ENCODE results near the gene TAPBPL.
A peak's percentile ranks its signal among the peaks of the same experiment; 100 is the strongest.
"Not testable (repeated sequence)": the region's sequence is repeated elsewhere in the genome, so short reads cannot be mapped to it uniquely, and the experiment has no call there.

Gene TAPBPL, protein sequence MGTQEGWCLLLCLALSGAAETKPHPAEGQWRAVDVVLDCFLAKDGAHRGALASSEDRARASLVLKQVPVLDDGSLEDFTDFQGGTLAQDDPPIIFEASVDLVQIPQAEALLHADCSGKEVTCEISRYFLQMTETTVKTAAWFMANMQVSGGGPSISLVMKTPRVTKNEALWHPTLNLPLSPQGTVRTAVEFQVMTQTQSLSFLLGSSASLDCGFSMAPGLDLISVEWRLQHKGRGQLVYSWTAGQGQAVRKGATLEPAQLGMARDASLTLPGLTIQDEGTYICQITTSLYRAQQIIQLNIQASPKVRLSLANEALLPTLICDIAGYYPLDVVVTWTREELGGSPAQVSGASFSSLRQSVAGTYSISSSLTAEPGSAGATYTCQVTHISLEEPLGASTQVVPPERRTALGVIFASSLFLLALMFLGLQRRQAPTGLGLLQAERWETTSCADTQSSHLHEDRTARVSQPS

DNA sequence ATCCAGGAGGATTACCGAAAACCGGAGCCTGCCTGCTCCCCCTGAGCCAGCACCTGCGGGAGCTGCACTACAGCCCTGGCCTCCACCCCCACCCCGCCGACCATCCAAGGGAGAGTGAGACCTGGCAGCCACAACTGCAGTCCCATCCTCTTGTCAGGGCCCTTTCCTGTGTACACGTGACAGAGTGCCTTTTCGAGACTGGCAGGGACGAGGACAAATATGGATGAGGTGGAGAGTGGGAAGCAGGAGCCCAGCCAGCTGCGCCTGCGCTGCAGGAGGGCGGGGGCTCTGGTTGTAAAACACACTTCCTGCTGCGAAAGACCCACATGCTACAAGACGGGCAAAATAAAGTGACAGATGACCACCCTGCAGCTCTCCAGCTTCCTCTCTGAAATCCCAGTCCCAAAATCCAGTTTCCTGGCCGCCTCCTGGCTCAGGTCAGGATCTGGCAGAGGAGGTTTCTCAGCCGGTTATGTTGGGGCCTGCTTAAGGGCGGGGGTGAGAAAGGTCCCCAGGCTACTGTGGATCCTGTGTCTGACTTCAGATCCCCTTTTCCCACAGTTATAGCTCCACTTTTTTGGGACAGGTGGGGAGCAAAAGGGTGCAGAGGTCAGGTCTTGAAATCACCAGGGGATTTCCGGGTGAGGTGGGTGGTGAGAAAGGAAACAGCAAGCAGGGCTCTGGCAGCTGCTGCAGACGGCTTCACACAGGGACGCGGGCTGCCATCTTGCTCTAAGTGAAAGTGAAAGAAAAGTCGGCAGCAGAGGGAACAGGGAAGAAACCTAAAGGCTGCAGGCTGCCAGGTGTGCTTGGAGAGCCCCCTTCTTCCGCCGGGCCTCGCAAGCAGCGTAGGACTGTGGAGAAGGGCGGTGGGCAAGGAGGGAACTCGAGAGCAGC, at the start of gene TAPBPL:
Gene TAPBPL (plus strand): TSS at position 695 of the 897 bp plus-strand sequence. CDS start 207 bp downstream, outside the sequence.
- DNase-seq (ENCODE audit: low read depth in 2 of 2), result peak; percentile 70

DNA sequence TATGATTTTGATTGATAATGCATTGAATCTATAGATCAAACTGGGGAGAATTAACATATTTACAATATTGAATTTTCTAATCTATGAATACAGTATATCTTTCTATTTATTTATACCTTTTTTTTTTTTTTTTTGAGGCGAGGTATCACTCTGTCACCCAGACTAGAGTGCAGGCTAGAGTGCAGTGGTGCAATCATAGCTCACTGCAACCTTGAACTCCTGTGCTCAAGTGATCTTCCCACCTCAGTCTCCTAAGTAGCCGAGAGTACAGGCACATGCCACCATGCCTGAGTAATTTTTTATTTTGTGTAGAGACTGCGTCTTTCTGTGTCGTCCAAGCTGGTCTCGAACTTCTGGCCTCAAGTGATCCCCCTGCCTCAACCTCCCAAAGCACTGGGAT, 47.5 kb upstream of the TAPBPL start:
- no peak for DNase-seq (ENCODE audit: low read depth in 2 of 2)

DNA sequence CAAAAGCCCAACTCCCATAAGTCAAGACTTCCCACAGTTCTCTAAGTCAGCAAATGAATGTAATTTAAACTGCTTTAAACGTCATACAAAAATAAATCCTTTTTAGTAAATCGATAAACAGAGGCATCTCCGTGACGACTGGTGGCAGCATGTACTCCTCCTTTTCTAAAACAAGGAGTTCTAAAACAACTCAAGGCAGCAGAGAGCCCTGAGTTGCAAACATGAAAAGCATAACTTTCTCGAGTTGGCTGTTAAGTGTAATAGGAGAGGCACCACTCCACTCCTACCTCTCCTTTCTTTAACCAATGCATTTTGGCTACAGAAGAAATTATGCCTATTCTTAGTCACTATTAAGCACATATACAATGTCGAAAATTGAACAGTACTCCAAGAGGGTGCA, 45.9 kb upstream of the TAPBPL start:
- DNase-seq (ENCODE audit: low read depth in 2 of 2), result no peak

- DNase-seq (ENCODE audit: low read depth in 2 of 2), result no peak
These were observed 44.4 kb upstream of the TAPBPL start for GRCh38 chr12:6407236-6407954.

GRCh38 chr12:6416596-6416995, 35.2 kb upstream of the TAPBPL start:
- no peak for DNase-seq (ENCODE audit: low read depth in 2 of 2)

GRCh38 chr12:6418796-6419195, 33.0 kb upstream of the TAPBPL start:
- no peak for DNase-seq (ENCODE audit: low read depth in 2 of 2)

GRCh38 chr12:6420364-6420763, 31.5 kb upstream of the TAPBPL start:
- no peak for DNase-seq (ENCODE audit: low read depth in 2 of 2)

GRCh38 chr12:6423267-6424007, 28.4 kb upstream of the TAPBPL start:
- DNase-seq (ENCODE audit: low read depth in 2 of 2), result peak in 1 of 2 donors; percentile 57

DNA sequence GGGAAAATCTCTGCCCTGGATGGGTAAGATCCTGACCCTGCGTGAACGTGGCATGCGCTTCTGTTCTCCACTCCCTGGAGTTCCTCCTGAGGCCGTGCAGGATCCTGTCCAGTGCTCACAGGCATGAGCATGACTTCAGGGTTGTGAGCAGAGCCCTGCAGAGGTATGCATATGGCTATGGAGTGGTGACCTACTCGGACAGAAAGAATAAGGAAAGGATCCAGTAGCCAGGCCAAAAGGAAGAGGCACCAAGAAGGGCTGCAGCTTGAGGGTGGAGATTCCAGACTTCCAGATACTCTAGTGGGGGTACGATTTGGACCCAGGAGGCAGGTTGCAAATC, 27.9 kb upstream of the TAPBPL start:
- no peak for DNase-seq (ENCODE audit: low read depth in 2 of 2)

GRCh38 chr12:6424866-6425265, 27.0 kb upstream of the TAPBPL start:
- no peak for DNase-seq (ENCODE audit: low read depth in 2 of 2)

- DNase-seq (ENCODE audit: low read depth in 2 of 2), result no peak
These were observed 26.0 kb upstream of the TAPBPL start for GRCh38 chr12:6425590-6426531.

DNA sequence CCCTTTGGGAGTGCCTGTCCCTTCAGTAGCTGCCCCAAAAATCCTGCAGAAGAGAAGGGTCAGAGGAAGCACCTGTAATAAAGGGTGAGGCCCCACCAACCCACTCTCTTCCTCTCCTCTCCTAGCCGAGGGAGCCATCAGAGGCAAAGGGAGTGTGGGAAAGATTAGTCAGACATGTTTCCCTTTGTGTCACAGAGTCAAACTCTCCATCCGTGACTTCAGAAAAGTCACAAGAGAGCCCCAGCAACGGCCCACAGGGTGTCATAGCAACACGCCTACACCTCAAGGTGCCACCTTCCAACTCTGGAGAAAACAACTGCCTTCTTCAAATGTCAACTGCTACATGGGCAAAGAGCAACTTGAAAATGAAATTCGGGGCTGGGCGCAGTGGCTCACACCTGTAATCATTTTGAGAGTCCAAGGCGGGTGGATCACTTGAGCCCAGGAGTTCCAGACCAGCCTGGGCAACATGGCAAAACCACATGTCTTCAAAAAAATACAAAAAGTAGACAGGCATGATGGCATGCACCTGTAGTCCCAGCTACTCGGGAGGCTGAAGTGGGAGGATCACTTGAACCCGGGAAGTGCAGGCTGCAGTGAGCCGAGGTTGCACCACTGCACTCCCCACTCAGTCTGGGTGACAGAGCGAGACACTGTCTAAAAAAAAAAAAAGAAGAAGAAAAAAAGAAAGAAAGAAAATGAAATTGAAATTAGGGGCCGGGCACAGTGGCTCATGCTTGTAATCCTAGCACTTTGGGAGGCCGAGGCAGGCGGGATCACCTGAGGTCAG, 24.8 kb upstream of the TAPBPL start:
- DNase-seq (ENCODE audit: low read depth in 2 of 2), result peak; percentile 90

- not testable (repeated sequence) for DNase-seq (ENCODE audit: low read depth in 2 of 2)
These were observed 24.0 kb upstream of the TAPBPL start for GRCh38 chr12:6427796-6428195.

DNA sequence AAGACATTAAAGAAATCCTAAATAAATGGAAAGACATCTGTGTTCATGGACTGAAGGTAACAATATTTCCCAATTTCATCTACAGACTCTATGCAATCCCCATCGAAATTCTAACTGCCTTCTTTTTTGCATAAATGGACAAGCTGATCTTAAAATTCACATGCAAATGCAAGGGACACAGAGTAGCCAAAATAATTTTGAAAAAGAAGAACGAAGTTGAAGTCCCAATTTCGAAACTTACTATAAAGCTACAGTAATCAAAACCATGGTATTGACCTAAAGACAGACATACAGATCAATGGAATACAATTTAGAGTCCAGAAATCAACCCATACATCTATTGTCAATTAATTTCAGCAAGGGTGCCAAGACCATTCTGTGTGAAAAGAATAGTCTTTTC, 23.5 kb upstream of the TAPBPL start:
- DNase-seq (ENCODE audit: low read depth in 2 of 2), result no peak

- DNase-seq (ENCODE audit: low read depth in 2 of 2), result peak in 1 of 2 donors; percentile 57
These were observed 21.5 kb upstream of the TAPBPL start for GRCh38 chr12:6430124-6430989.

DNA sequence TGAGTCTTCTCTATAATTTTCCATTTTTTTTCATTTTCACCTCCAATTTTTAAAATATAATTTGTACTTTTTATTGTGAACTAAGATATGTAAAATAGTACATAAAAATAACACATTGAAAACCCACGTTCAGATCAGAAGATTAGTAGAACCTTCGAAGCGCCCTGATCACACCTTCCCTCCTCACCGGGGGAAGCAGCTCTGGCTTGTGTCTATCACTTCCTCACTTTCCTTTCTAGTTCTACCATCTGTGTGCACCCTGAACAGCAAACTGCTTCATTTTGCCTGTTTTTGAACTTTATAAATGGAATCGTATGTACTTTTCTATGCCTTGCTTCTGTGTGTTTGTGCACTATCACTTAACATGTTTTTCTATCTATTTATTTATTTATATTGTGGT, 18.9 kb upstream of the TAPBPL start:
- DNase-seq (ENCODE audit: low read depth in 2 of 2), result no peak

DNA sequence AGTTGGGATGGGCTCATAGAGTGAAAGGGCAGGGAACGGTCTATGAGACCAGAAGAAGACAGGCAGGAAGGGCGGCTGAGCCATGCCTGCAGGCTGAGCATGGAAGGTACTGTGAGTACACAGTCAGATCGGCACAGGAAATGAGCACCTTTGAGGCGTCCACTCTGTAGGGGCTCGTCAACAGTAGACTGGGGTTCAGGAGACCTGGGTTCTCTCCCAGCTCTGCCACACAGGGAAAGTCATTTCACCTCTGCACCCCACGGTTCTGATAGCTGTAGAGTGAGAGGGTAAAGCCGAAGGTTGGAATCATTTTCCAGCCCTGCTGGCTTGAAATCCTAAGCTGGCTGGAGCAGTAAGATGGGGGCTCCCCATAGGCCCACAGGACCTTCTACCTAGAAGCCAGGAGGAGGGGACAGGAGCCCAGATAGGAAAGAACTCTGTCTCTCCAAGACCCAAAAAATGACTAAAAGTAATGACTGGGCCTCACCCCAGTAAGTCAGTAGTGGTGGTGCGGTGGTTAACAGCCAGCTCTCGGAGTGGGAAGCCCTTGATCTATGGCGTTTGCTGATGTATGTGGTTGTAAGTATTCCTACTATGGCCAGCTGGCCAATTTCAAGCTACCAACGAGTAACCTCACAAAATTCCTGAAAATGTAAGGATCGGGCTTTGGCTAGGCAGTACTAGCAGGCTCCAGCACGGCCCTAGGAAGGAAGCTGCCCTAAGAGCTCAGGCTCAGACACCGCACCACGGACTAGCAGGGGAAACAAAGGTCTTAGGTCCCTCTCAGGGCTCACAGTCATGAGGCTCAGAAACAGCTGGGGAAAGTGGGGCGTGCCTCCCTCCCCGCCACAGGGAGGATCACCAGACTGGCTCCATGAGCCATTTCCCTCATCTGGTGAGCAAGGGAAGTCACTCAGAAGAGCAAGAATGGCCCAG, 17.4 kb upstream of the TAPBPL start:
- DNase-seq (ENCODE audit: low read depth in 2 of 2), result no peak
